ENCODE results near the gene UBA7.

UBA7 gene

DNA sequence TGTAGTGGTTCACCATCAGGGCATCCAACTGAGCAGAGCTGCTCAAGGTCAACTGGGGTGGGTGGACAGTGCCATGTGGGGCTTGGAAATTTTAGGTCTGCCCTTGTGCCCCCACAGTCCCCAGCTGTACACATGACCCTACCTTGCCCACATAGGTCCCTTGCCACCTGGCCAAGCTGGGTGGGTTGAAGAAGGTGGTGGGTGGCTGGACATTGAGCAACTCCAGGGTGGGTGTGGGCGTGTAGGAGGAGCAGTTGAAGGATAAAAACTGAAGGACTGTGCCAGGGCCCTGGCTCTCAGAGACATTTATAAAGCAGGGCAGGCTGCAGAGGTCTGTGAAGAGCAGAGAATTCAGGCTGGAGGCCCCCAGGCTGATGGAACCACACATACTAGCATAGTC lies 14.6 kb downstream of the UBA7 start:
- TF ChIP-seq, protein P1, sequence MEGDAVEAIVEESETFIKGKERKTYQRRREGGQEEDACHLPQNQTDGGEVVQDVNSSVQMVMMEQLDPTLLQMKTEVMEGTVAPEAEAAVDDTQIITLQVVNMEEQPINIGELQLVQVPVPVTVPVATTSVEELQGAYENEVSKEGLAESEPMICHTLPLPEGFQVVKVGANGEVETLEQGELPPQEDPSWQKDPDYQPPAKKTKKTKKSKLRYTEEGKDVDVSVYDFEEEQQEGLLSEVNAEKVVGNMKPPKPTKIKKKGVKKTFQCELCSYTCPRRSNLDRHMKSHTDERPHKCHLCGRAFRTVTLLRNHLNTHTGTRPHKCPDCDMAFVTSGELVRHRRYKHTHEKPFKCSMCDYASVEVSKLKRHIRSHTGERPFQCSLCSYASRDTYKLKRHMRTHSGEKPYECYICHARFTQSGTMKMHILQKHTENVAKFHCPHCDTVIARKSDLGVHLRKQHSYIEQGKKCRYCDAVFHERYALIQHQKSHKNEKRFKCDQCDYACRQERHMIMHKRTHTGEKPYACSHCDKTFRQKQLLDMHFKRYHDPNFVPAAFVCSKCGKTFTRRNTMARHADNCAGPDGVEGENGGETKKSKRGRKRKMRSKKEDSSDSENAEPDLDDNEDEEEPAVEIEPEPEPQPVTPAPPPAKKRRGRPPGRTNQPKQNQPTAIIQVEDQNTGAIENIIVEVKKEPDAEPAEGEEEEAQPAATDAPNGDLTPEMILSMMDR (IDR thresholded peaks at IDR 0.05; ENCODE audit: control insufficient read depth, extremely low read depth, insufficient read depth) = no peak
- DNase-seq (ENCODE audit: low read depth) = no peak

DNA sequence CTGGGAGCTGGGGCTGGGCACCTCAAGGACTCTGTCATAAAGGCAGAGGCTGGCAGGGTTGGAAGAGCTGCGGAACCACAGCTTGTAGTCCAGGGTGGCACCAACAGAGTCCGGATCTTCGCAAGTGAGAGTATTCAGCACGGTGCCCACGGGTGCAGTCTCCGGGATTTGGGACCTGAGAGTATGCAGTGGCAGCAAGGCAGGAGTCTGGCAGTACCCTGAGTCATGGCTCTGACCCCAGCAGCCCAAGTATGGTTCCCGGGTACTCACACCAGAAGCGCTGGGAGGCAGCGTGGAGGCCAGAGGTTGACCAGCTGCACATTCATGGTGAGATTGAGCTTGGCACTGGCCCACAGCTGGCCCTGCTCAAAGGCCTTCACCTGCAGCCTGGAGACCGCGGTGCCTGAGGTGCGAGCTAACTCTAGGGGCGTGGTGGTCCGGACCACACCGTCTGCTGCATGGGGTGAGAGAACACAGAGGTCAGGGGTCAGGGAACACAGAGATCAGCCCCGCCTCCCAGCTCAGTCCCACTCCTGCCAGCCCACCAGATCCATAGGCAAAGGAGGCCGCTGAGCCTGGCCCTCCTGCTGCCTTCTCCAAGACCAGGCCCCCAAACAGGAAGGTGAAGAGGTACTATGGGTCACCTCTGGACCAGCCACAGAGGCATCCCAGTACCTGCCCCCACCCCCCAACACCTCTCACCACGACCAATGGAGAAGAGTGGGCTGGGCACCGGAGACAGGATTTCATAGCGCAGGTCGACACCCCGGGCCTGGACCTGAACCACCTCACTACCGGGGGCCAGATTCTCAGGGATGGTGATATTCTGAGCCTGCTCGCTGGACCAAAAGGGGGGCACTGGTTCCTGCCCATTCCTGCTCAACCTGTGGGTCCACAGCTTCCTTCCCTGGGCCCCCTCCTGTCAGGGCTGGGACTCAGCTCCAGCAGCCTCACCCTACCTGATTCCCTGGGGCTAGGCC lies 18.5 kb downstream of the UBA7 start:
- TF ChIP-seq, protein P1 (IDR thresholded peaks at IDR 0.05; ENCODE audit: control insufficient read depth, extremely low read depth, insufficient read depth) = no peak
- no peak for DNase-seq (ENCODE audit: low read depth)
- no peak overlapping the region for H3K4me3 ChIP-seq (ENCODE audit: low read depth, low read length)

More for the DNA sequence above, 14.6 kb downstream of the UBA7 start:
- H3K4me3 ChIP-seq (ENCODE audit: low read depth, low read length) = no peak overlapping the region

DNA sequence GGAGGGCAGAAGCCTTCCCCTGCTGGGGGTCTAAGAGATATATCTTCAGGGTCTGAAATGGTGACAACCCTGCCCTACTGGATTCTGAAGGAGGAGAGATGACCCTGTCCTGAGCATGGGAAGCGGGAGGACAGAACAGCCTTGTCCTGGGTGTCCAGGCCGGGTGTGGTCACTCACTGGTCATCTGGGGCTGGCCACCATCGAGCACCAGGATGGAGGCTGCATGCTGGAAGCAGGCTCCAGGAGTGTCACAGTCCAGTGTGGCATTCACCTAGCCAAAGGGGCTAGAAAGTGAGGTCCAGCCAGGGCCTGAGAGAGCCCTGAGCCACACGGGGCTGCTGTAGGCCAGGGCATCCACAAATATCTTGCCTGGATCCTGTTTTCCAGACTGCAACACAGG lies 19.3 kb downstream of the UBA7 start:
- no peak for DNase-seq (ENCODE audit: low read depth)
- H3K4me3 ChIP-seq (ENCODE audit: low read depth, low read length) = no peak overlapping the region
- TF ChIP-seq, protein P1 (IDR thresholded peaks at IDR 0.05; ENCODE audit: control insufficient read depth, extremely low read depth, insufficient read depth) = no peak

DNA sequence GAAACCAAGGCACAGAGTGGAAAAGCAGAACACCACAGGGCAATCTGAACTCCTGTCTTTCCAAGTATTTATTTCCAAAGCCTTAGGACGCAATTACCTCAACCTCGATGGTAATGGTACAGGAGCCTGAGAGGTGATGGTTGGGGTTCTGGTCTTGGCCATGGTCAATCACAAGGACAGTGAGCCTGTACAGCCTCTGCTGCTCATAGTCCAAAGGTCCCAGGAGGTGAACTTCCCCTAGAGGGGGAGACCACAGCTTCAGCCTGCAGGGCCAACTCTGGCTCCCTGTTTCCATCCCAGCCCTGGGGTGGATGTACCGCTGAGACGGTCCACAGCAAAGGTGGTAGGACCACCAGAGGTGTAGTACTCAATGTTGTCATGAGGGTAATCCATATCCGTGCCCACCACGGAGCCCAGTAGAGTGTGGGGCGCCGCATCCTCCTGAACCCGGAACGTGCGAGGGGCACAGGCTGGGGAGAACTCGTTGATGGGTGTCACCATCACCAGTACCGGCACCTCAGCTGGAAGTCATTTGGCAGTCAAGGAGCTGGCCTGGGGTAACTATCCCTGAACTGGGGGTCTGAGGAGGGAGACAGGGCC lies 20.2 kb downstream of the UBA7 start:
- TF ChIP-seq, protein P1 (IDR thresholded peaks at IDR 0.05; ENCODE audit: control insufficient read depth, extremely low read depth, insufficient read depth) = no peak
- no peak overlapping the region for H3K4me3 ChIP-seq (ENCODE audit: low read depth, low read length)
- DNase-seq (ENCODE audit: low read depth) = no peak

DNA sequence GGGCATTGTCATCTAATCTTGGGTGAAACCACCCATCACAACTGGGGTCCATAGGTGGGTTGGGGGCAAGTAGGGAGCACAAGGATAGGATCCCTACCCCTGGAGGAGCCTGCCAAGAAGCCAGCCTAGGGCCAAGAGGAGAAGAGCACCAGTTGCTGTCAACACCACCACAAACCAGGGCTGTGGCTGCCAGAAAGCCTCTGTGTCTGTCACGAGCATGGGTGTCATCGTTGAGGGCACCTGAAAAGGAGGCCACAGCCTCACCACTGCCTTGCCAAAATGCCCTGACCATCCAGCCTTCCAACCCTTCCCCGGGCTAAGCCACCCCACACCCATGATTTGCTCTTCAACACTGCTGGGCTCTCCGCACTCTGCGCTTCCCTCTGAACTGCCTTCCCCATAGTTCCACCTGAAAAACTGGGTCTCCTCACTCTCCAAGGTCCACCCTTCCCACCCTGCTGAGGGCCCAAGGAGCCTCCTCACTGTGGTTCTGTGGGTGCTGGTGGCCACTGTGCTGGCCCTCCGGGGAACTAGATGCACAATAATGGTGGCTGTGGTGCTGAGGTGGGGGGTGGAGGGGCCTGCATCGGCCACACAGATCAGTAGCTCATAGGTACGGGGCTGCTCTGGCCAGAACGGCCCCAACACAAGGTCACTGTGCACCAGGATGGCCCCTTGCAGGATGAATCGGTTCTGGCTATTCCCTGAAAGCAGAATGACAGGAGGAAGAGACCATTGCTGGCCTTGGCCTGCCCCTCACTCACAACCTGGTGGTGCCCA lies 21.2 kb downstream of the UBA7 start:
- H3K4me3 ChIP-seq (ENCODE audit: low read depth, low read length) = no peak overlapping the region
- TF ChIP-seq, protein P1 (IDR thresholded peaks at IDR 0.05; ENCODE audit: control insufficient read depth, extremely low read depth, insufficient read depth) = no peak
- DNase-seq (ENCODE audit: low read depth) = no peak

DNA sequence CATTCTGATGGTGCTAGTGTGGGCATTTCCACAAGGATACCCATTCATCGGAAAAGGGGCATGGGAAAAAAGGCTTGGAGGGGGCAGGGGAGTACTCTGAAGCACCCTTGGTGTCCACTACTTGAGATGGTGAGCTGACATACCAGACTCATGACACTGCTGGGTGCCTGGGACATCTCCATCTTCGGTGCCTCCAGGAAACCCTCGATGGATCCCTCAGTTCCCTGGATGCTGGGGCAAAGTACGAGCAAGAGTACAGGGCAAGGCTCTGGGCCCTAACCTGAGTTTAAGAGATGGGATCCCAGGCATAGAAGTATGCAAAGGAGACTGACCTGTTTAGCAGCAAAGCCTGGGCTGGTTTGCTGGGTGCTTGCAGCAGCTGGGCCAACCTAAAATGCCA lies 22.2 kb downstream of the UBA7 start:
- no peak for DNase-seq (ENCODE audit: low read depth)
- H3K4me3 ChIP-seq (ENCODE audit: low read depth, low read length) = no peak overlapping the region
- TF ChIP-seq, protein P1 (IDR thresholded peaks at IDR 0.05; ENCODE audit: control insufficient read depth, extremely low read depth, insufficient read depth) = no peak
